ENCODE results near the gene RBM43. TPM values are rescaled to one million over a fixed set of nuclear protein-coding genes. Genes with fewer than 3 reads are reported as not detected.

Gene RBM43
- total RNA-seq, 1 experiment from 2014 or later: 1.8 TPM

GRCh38 chr2:151228847-151229512 is 32.7 kb downstream of the RBM43 start:
- Histone ChIP-seq H2BK12ac (ENCODE audit: insufficient read length, low read depth, low read length) (no peak overlapping the region), H4K8ac (replicated peaks; ENCODE audit: insufficient read length, low read depth, low read length) (no peak overlapping the region), H3T11ph (ENCODE audit: low read length) (no peak overlapping the region), H3K27me3 (ENCODE audit: insufficient read depth, low read length) (no peaks in the 10 kb centered on the region), H3K23me2 (ENCODE audit: insufficient read length, low read depth, low read length, poor library complexity, severe bottlenecking) (no peaks in the 10 kb centered on the region), H2BK5ac (ENCODE audit: insufficient read length, low read length) (no peak overlapping the region), H3K18ac (ENCODE audit: insufficient read length, low read depth, low read length) (no peak overlapping the region), H3K79me1 (ENCODE audit: insufficient read depth, low read depth, low read length, poor library complexity, severe bottlenecking) (no peaks in the 10 kb centered on the region), H2AK5ac (ENCODE audit: insufficient read length, low read length) (no peak overlapping the region), H4K5ac (ENCODE audit: insufficient read length, low read depth, low read length) (no peak overlapping the region), H2BK120ac (ENCODE audit: low read depth, low read length, poor library complexity, severe bottlenecking) (no peak overlapping the region), H3K4me2 (ENCODE audit: insufficient read depth, insufficient read length, low read length) (no peak overlapping the region), H2AFZ (ENCODE audit: low read length) (no peak overlapping the region), H3K23ac (ENCODE audit: insufficient read length, low read depth, low read length) (no peak overlapping the region), H3K27ac (ENCODE audit: insufficient read length, low read depth, low read length) (no peak overlapping the region), H2BK20ac (ENCODE audit: low read depth, low read length, poor library complexity, severe bottlenecking) (no peak overlapping the region), H4K20me1 (ENCODE audit: control insufficient read depth, insufficient read depth, insufficient read length) (no peaks in the 10 kb centered on the region), H3K79me2 (ENCODE audit: insufficient read depth, low read length) (no peaks in the 10 kb centered on the region), H3K56ac (ENCODE audit: insufficient read length, low read depth, low read length) (no peak overlapping the region), H3K9me3 (ENCODE audit: control insufficient read depth, low read depth, low read length) (no peaks in the 10 kb centered on the region), H3K4me1 (ENCODE audit: insufficient read depth, low read length) (no peaks in the 10 kb centered on the region), H3K9ac (ENCODE audit: extremely low read depth, insufficient read length, low read length) (no peak overlapping the region), H3K4ac (ENCODE audit: low read depth, low read length) (no peak overlapping the region), H2BK15ac (ENCODE audit: low read depth, low read length) (no peak overlapping the region), H4K91ac (ENCODE audit: insufficient read length, low read depth, low read length) (no peak overlapping the region), H3K14ac (ENCODE audit: insufficient read depth, low read length) (no peak overlapping the region)
- 0 out of 5 replicates have a peak, but pooled peaks cover 0 to 6% of the 10 kb centered on the region in 2 experiments for H3K9me3 Mint-ChIP-seq
- no peaks in the 10 kb centered on the region for H3K36me3 Mint-ChIP-seq (ENCODE audit: insufficient read depth in 1 of 3, low read depth in 3 of 3)
- TF ChIP-seq CTCF (conservative IDR thresholded peaks at IDR 0.05): no peak
- H3K27ac Mint-ChIP-seq: no peak overlapping the region
- no peak for DNase-seq
- H3K27me3 Mint-ChIP-seq (ENCODE audit: low read depth): no peaks in the 10 kb centered on the region
- H3K4me1 Mint-ChIP-seq: peaks cover 0 to 4% of the 10 kb centered on the region in 2 experiments; a peak in 1 of 4 replicates
- H3K4me3 Mint-ChIP-seq: no peak overlapping the region
